ENCODE measurements around the gene SHISA5.

Gene SHISA5

DNA sequence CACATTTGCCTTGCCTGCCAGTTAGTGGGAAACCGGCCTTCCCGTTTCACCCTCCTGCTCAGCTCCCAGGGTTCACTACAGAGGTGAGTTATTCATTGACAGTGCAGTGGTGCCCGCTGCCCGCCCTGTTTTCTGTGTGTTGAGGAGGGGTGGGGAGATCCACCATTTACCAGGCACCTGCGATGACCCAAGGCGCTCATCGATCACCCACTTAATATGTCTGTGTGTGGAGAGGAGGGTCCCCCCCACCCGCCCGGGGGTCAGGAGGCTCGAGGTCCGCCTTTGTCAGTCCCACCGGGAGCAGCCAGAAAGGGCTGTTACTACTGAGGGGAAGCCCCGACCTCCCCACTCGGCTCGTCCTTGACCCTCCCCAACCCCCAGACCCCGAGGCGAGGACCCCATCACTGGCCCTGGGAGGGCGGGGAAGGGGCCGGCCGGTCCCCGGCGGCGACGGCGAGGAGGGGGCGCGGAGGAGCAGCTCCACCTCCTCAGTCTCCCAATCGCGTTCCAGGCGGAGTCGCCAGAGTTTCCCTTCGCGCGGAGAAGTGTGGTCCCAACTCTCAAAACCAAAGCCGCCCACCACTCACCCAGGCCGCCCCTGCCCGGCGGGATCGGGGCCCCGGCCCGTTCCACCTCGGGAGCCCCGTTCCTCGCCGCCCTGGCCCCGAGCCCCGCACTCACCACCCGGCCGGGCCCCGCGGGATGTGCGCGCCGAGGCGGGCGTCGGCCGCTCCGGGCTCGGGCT, 75.2 kb downstream of the SHISA5 start:
- DNase-seq, result no peak

DNA sequence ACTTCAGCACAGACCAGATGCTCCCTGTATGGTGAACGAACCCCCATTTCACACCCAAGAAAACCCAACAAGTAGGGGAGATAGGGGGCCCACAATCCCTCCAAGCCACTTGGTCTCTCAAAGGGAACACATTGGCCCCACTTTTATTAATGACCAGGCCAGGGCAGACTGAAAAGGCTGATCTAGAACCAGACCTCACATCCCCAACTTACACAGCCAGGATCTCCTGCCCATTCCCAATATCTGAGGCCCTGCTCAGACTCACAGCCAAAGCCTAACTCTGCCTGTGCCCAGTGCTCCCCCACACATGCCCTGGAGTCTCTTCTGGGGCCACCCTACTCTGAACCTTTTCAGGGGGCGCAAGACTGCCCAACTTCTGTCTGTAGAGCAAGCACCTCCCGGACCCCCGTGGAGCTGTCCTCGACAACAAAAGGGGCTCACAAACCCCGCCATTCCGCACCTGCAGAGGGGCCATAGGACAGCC, 75.8 kb downstream of the SHISA5 start:
- DNase-seq, result no peak

GRCh38 chr3:48427630-48427962, 76.4 kb downstream of the SHISA5 start:
- no peak for DNase-seq

GRCh38 chr3:48426944-48427629, 76.9 kb downstream of the SHISA5 start:
- DNase-seq, result no peak

DNA sequence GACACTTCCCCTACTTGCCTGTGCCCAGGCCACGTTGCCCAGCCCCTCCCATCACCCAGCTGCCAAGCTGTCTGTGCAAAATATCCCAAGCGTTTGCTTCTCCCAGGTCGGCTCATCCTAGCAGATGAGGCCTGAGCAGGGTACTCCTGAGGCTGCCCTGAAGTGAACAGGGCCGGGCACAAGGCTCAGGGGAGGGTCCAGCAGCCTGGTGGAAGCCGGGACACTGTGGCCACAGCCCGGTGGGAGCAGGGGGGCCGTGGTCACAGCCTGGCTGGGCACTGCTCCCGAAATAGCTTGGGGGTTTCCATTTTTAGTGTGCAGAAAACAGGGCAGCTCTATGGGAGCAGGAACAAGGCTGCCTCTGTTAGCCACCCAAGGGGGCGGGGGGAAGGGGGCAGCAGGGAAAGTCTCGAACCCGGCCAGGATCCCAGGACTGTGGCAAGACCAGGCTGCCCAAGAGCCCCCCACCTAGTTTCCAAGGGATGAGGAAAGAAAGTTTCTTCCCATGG, 77.5 kb downstream of the SHISA5 start:
- no peak for DNase-seq

GRCh38 chr3:48425281-48425812, 78.6 kb downstream of the SHISA5 start:
- no peak for DNase-seq

GRCh38 chr3:48423883-48424695, 79.9 kb downstream of the SHISA5 start:
- no peak for DNase-seq

- DNase-seq, result no peak
These were observed 80.6 kb downstream of the SHISA5 start for GRCh38 chr3:48423241-48423882.

GRCh38 chr3:48422681-48423080, 81.3 kb downstream of the SHISA5 start:
- DNase-seq, result no peak

DNA sequence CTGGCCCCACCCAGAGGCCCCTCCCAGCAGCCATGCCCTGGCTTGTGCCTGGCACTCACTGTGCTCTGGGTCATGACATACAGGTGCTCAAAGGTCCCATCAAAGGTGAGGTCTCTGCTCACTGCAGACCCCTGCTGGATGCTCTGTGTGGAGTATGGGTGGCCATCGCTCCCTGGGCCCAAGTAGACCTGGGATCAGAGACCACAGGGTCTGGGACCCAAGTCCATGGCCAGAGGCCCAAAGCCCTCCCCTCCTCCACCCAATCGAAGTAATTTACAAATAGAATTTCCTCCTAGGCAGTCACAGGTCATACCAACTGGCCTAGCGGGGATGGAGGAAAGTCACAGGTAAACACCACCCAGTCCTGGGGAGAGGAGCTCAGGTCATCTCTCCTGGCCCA, 81.7 kb downstream of the SHISA5 start:
- DNase-seq, result no peak

- DNase-seq, result no peak
These were observed 83.4 kb downstream of the SHISA5 start for GRCh38 chr3:48420561-48420960.

DNA sequence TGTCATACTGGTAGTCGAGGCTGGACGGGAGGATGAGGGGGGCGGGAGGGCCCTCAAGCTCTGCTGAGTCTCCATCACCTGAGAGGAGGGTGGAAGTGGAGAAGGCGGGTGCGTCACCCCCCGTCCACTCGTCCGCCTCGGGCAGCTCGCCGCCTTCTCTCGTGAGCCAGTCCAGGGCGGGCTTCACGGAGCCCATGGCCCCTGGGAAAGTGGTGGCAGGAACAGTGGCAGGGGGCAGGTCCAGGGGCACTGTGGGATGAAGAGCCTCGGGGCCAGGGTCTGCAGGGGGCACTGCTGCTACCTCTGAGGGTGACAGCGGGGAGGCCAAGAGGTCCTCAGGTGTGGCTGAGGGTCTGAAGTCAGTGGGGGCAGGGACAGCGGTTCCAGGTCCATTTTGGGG, 84.4 kb downstream of the SHISA5 start:
- DNase-seq, result no peak

DNA sequence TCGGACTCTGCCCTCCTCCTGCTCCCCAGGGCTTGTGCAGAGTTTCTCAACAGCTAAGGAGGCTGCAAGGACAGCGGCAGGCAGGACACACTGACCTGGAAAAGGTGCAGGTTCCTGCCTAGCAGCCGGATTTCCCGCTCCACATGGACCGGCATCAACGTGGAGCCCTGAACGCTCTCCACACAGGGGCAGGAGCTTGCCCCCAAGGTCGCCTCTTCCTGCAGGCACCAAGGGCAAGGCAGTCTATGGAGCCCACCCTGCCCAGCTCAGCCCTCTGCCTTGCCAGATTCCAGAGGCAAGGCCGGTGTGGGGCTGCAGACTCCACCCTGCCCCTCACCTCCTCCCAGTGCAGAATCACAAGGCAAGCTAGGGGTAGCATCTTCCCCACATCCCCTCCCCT, 84.8 kb downstream of the SHISA5 start:
- no peak for DNase-seq

DNA sequence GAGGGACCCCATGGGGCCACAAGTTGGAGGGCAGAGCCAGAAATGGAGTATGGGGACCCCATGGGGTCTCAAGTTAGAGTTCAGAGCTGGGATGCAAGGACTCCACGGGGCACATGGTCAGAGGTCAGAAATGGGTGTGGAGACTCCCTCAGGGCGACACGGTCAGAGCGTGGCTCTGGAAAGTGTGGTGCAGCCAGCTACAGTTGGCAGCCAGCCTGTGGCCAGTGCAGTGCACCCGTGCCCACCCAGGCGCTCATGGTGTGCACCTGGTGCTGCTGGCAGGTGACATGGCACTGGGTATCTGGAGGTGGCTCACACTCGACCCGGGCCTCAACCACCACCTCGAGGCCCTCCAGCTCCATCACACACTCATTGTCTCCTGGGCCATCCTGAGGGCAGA, 85.3 kb downstream of the SHISA5 start:
- no peak for DNase-seq

GRCh38 chr3:48418140-48418539, 85.8 kb downstream of the SHISA5 start:
- DNase-seq, result no peak

Measured in NCI-H524 treated with DMSO at 0.1 percent for 48 hours (cell line).